Prostate gland (tissue), 2 donors: ENCODE results near the gene MED29. TPM values are rescaled to one million over a fixed set of nuclear protein-coding genes. Genes with fewer than 3 reads are reported as not detected.

Source experiments
- DNase-seq: peaks from one replicate; pipeline ENCODE4 v3.0.0-alpha.2; 2019; ENCODE audit warnings: low spot score
- H3K27ac ChIP-seq, 2 donors: fragments of 200-600 bp; sonication (generic); 2 replicates each; pipeline ENCODE4 v1.5.1; 2017 to 2019
- H3K27me3 ChIP-seq: fragments of 200-600 bp; sonication (generic); replicated peaks from 2 replicates; pipeline ENCODE4 v1.5.1; 2019; ENCODE audit not compliant: insufficient read depth
- H3K36me3 ChIP-seq, 2 donors: fragments of 200-600 bp; sonication (generic); 1 replicate in 1 of 2; 2 replicates in 1 of 2; pipeline versions ENCODE4 v1.5.1 to v1.8.1; 2017 to 2019
- H3K4me1 ChIP-seq: fragments of 200-600 bp; sonication (generic); replicated peaks from 2 replicates; pipeline ENCODE4 v1.5.1; 2019
- H3K4me3 ChIP-seq, 2 donors: fragments of 200-600 bp; sonication (generic); 2 replicates each; pipeline ENCODE4 v1.5.1; 2017 to 2019
- H3K9me3 ChIP-seq: fragments of 200-600 bp; sonication (generic); 2 replicates; pipeline ENCODE4 v1.5.1; 2017
- CTCF ChIP-seq, 4 experiments: fragments of 200-600 bp in 2 of 4; fragments of 450-650 bp in 2 of 4; sonication (generic) in 2 of 4; IDR thresholded peaks; 1 replicate in 3 of 4; 2 replicates in 1 of 4; pipeline ENCODE4 v1.5.1; 2016 to 2019; ENCODE audit warnings: antibody characterized with exemption in 4 of 4, mild to moderate bottlenecking in 2 of 4, moderate library complexity in 2 of 4
- POLR2A ChIP-seq: fragments of 450-650 bp; IDR thresholded peaks from one replicate; pipeline ENCODE4 v1.6.1; 2016; ENCODE audit warnings: antibody characterized with exemption, mild to moderate bottlenecking
- POLR2AphosphoS5 ChIP-seq: sonication (generic); formaldehyde crosslinking; IDR thresholded peaks from one replicate; pipeline ENCODE4 v1.6.1; 2017; ENCODE audit warnings: antibody characterized with exemption
- WGBS: methylation state at CpG from one replicate; pipeline ENCODE4 v1.1.5; 2018; 5-methylcytosine and 5-hydroxymethylcytosine counted together
- intact Hi-C: fragments of 100-400 bp; cut with DNase I; formaldehyde crosslinking; loops from one replicate; pipeline ENCODE4 v1.14.2; 2022
- total RNA-seq, 2 donors: library from RNA; depleted of rRNA; stranded (reverse); fragments of >200 nt; gene quantifications; one replicate each; pipeline ENCODE4 v1.1.0, GENCODE V29; 2016

MED29 gene
- total RNA-seq, 2 donors from 2014 or later = 50.2 to 56.4 TPM

GRCh38 chr19:39434123-39435076, 43.2 kb downstream of the MED29 start:
- intact Hi-C loops = loop anchor here (5.0 kb wide), 1 partner anchor 98 kb away; the partner anchor contains the start of gene EID2B
- TF ChIP-seq POLR2AphosphoS5 (no peak), POLR2A (no peak), CTCF (IDR thresholded peaks at IDR 0.05) (no peak)
- no peak for DNase-seq
- H3K36me3 ChIP-seq = peaks cover 15 to 21% of the 10 kb centered on the region in 2 donors
- H3K27me3 ChIP-seq = no peaks in the 10 kb centered on the region
- H3K4me3 ChIP-seq = peak overlapping the region in 1 of 2 donors; percentile 60
- H3K27ac ChIP-seq = peak overlapping the region; percentile 67 to 87
- peaks cover 16% of the 10 kb centered on the region for H3K4me1 ChIP-seq
- WGBS = 37% methylated on average over 10 of the region's 10 CpGs
- no peaks in the 10 kb centered on the region for H3K9me3 ChIP-seq

- peak; percentile 98 for DNase-seq
- Histone ChIP-seq H3K36me3 (peaks cover 15 to 21% of the 10 kb centered on the region in 2 donors), H3K9me3 (no peaks in the 10 kb centered on the region), H3K27ac (peak within 1 kb of the TSS; percentile 76 to 87), H3K27me3 (no peaks in the 10 kb centered on the region), H3K4me3 (peak within 1 kb of the TSS; percentile 60 to 82), H3K4me1 (peaks cover 16% of the 10 kb centered on the region)
- TF ChIP-seq POLR2AphosphoS5 (peak; percentile 100), POLR2A (peak; percentile 89), CTCF (IDR thresholded peaks at IDR 0.05) (peak in 2 of 4 experiments; percentile 22 to 49)
- intact Hi-C loops = loop anchor here (5.0 kb wide), 1 partner anchor 97 kb away; the partner anchor contains the start of gene EID2B
- under 1% methylated on average over 61 of the region's 61 CpGs for WGBS
These were observed 44.5 kb downstream of the MED29 start, which contains the start of gene RPS16 for GRCh38 chr19:39435499-39436349. RPS16 (minus strand) TSS chr19:39435949; CDS start chr19:39435895, 54 bp downstream.

- WGBS = 6% methylated on average over 2 of the region's 2 CpGs
- Histone ChIP-seq H3K27me3 (no peaks in the 10 kb centered on the region), H3K4me3 (peak overlapping the region; percentile 60 to 82), H3K4me1 (peaks cover 16% of the 10 kb centered on the region), H3K36me3 (peaks cover 15 to 21% of the 10 kb centered on the region in 2 donors), H3K9me3 (no peaks in the 10 kb centered on the region), H3K27ac (peak overlapping the region; percentile 76 to 87)
- intact Hi-C loops = loop anchor here (5.0 kb wide), 1 partner anchor 96 kb away; the partner anchor contains the start of gene EID2B
- TF ChIP-seq POLR2A (no peak), CTCF (IDR thresholded peaks at IDR 0.05) (no peak), POLR2AphosphoS5 (no peak)
- no peak for DNase-seq
These were observed 45.2 kb downstream of the MED29 start for GRCh38 chr19:39436350-39436716.

GRCh38 chr19:39438270-39438934, 47.2 kb downstream of the MED29 start:
- TF ChIP-seq CTCF (IDR thresholded peaks at IDR 0.05) = no peak
- no peak for TF ChIP-seq POLR2AphosphoS5
- TF ChIP-seq POLR2A = no peak
- no peaks in the 10 kb centered on the region for H3K27me3 ChIP-seq
- peaks cover 16% of the 10 kb centered on the region for H3K4me1 ChIP-seq
- WGBS = 79% methylated on average over 9 of the region's 9 CpGs
- DNase-seq = no peak
- H3K9me3 ChIP-seq = no peaks in the 10 kb centered on the region
- H3K4me3 ChIP-seq = no peak overlapping the region
- no peak overlapping the region for H3K27ac ChIP-seq
- H3K36me3 ChIP-seq = peaks cover 5 to 6% of the 10 kb centered on the region in 2 donors
- intact Hi-C loops = loop anchor here (5.0 kb wide), 1 partner anchor 94 kb away; the partner anchor contains the start of gene EID2B
